Measurements from ENCODE around the gene KCNH2.
A peak's percentile ranks its signal among the peaks of the same experiment; 100 is the strongest.

Gene KCNH2

GRCh38 chr7:150898475-150899011, 79.6 kb downstream of the KCNH2 start:
- TF ChIP-seq POLR2AphosphoS5 (IDR thresholded peaks at IDR 0.05; ENCODE audit: low read depth, low read length): no peak
- TF ChIP-seq, protein P1, sequence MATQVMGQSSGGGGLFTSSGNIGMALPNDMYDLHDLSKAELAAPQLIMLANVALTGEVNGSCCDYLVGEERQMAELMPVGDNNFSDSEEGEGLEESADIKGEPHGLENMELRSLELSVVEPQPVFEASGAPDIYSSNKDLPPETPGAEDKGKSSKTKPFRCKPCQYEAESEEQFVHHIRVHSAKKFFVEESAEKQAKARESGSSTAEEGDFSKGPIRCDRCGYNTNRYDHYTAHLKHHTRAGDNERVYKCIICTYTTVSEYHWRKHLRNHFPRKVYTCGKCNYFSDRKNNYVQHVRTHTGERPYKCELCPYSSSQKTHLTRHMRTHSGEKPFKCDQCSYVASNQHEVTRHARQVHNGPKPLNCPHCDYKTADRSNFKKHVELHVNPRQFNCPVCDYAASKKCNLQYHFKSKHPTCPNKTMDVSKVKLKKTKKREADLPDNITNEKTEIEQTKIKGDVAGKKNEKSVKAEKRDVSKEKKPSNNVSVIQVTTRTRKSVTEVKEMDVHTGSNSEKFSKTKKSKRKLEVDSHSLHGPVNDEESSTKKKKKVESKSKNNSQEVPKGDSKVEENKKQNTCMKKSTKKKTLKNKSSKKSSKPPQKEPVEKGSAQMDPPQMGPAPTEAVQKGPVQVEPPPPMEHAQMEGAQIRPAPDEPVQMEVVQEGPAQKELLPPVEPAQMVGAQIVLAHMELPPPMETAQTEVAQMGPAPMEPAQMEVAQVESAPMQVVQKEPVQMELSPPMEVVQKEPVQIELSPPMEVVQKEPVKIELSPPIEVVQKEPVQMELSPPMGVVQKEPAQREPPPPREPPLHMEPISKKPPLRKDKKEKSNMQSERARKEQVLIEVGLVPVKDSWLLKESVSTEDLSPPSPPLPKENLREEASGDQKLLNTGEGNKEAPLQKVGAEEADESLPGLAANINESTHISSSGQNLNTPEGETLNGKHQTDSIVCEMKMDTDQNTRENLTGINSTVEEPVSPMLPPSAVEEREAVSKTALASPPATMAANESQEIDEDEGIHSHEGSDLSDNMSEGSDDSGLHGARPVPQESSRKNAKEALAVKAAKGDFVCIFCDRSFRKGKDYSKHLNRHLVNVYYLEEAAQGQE (IDR thresholded peaks at IDR 0.05; ENCODE audit: insufficient read depth in 1 of 2, low read depth in 2 of 2, low read length in 2 of 2): peak in 1 of 2 experiments; percentile 64; a peak in 2 of 4 replicates

DNA sequence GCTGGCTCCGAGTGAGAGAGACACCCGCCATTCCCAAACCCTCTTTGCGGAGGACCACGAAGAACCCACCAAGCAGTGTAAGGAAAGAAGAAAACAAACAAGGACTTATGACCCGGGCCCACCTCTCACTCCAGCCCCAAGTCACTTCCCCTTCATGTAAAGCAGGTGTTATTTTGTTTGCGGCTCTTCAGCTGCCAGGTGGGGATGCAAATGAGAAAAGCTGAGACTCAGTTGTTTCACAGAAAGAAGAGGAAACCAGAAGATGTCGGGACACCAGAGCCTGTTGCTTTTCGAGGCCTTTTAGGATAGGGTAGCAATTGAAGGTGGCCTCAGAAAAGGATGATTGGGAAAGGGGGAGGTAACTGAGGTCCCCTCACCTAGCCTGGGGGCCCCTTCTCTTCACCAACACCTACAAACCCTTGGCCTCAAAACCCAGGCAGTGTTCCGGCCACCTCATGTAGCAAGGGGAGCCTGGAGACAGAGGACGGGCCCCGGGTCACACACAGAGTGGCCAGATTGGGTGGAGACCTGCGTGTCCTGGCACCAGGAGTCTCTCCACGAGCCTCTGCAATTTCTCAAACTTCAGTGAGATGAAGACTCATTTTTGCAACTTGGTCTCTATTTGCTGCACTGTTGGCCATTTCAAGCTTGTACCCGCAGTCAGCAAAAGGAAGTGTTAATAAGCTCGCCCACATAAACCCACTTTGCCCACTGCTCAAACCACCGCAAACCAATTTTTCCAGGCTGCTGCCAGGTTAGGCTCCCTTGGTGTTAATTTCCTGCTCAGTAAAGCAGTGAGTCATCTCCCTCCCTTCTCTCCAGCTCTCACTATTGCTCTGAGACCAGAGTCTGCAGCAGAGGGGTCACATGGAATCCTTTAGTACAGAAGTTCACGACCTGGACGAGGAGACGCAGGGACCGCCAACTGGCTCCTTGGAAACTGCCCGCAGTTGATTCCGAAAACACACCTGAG, 80.3 kb downstream of the KCNH2 start:
- no peak for TF ChIP-seq POLR2AphosphoS5 (IDR thresholded peaks at IDR 0.05; ENCODE audit: low read depth, low read length)
- no peak for TF ChIP-seq SIN3A (IDR thresholded peaks at IDR 0.05; ENCODE audit: borderline replicate concordance, insufficient read depth, low read length)
- TF ChIP-seq, protein P1 (IDR thresholded peaks at IDR 0.05; ENCODE audit: insufficient read depth in 1 of 2, low read depth in 2 of 2, low read length in 2 of 2): no peak
- TF ChIP-seq TAF1 (IDR thresholded peaks at IDR 0.05; ENCODE audit: borderline replicate concordance, insufficient read depth, low read length): no peak
- TF ChIP-seq FOXP2 (optimal IDR thresholded peaks at IDR 0.05; ENCODE audit: borderline replicate concordance, extremely low read depth, extremely low read length, insufficient read depth): no peak

DNA sequence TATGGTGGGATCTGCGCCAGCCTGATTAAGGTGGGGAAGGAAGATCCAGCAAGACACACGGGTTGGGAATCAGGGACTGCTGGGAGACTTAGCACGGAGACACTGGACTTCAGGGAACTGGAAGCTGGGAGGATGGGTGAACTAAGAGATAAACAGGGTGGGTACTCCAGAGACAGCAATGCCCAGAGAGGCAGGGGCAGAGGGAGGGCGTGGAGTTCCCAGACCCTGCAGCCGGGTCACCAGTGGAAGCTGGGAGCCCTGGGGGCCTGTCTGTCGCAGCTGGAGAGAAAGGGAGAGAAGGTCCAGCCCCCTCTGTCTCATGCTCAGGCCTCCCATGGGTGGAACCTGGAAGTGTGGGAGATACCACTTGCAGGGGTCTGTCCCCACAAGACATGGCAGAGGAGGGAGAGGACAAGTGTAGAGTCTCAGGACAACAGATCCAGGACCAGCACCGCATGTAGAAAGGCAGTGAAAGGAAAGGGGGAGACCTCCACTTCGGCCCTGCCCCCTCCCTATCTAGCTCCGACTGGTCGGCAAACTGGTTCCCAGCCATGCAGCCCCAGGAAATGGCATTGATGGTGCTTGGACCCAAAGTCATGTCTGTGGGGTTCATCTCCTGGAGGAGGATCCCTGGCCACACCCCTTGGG, 81.4 kb downstream of the KCNH2 start:
- TF ChIP-seq POLR2AphosphoS5 (IDR thresholded peaks at IDR 0.05; ENCODE audit: low read depth, low read length) (no peak), SIN3A (IDR thresholded peaks at IDR 0.05; ENCODE audit: borderline replicate concordance, insufficient read depth, low read length) (no peak), FOXP2 (optimal IDR thresholded peaks at IDR 0.05; ENCODE audit: borderline replicate concordance, extremely low read depth, extremely low read length, insufficient read depth) (no peak), TAF1 (IDR thresholded peaks at IDR 0.05; ENCODE audit: borderline replicate concordance, insufficient read depth, low read length) (no peak)
- TF ChIP-seq, protein P1 (IDR thresholded peaks at IDR 0.05; ENCODE audit: insufficient read depth in 1 of 2, low read depth in 2 of 2, low read length in 2 of 2): no peak

DNA sequence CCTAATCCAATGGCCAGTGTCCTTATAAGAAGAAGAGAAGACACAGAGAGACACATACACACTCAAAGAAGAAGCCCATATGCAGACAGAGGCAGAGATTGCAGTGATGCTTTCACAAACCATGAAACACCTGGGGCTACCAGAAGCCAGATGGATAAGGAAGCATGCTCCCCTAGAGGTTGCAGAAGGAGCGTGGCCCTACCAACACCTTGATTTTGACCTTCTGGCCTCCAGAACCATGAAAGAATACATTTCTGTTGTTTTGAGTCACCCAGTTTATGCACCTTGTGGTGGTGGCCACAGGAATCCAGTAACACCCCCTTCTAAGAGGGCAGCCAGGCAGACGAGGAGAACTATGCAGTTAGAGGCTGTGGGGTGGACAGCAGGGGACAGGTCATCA, 82.3 kb downstream of the KCNH2 start:
- TF ChIP-seq FOXP2 (optimal IDR thresholded peaks at IDR 0.05; ENCODE audit: borderline replicate concordance, extremely low read depth, extremely low read length, insufficient read depth) (no peak), POLR2AphosphoS5 (IDR thresholded peaks at IDR 0.05; ENCODE audit: low read depth, low read length) (no peak), TAF1 (IDR thresholded peaks at IDR 0.05; ENCODE audit: borderline replicate concordance, insufficient read depth, low read length) (no peak), SIN3A (IDR thresholded peaks at IDR 0.05; ENCODE audit: borderline replicate concordance, insufficient read depth, low read length) (no peak)
- TF ChIP-seq, protein P1 (IDR thresholded peaks at IDR 0.05; ENCODE audit: insufficient read depth in 1 of 2, low read depth in 2 of 2, low read length in 2 of 2): no peak
